ENCODE measurements around the gene RALGPS1. TPM values are rescaled to one million over a fixed set of nuclear protein-coding genes. Genes with fewer than 3 reads are reported as not detected.

The RALGPS1 gene
- total RNA-seq, 1 donor from 2014 or later, result 2.7 TPM

- intact Hi-C loops (cut with micrococcal nuclease), result no loop called here
These were observed 268.5 kb downstream of the RALGPS1 start for GRCh38 chr9:127182901-127183746.

GRCh38 chr9:127183814-127184582 is 269.4 kb downstream of the RALGPS1 start:
- intact Hi-C loops (cut with micrococcal nuclease), result no loop called here

- intact Hi-C loops (cut with micrococcal nuclease), result no loop called here
These were observed 270.1 kb downstream of the RALGPS1 start for GRCh38 chr9:127184641-127185040.

GRCh38 chr9:127185181-127185580 is 270.6 kb downstream of the RALGPS1 start:
- intact Hi-C loops (cut with micrococcal nuclease), result no loop called here

- intact Hi-C loops (cut with micrococcal nuclease), result no loop called here
These were observed 271.6 kb downstream of the RALGPS1 start for GRCh38 chr9:127185931-127186781.

GRCh38 chr9:127186806-127187205 is 272.2 kb downstream of the RALGPS1 start:
- intact Hi-C loops (cut with micrococcal nuclease), result no loop called here

- intact Hi-C loops (cut with micrococcal nuclease), result no loop called here
These were observed 272.8 kb downstream of the RALGPS1 start for GRCh38 chr9:127187231-127187956.

- intact Hi-C loops (cut with micrococcal nuclease), result no loop called here
These were observed 273.8 kb downstream of the RALGPS1 start for GRCh38 chr9:127188396-127188795.

- intact Hi-C loops (cut with micrococcal nuclease), result no loop called here
These were observed 275.0 kb downstream of the RALGPS1 start for GRCh38 chr9:127189628-127190027.

GRCh38 chr9:127192744-127193143 is 278.2 kb downstream of the RALGPS1 start:
- intact Hi-C loops (cut with micrococcal nuclease), result no loop called here

GRCh38 chr9:127193483-127193882 is 278.9 kb downstream of the RALGPS1 start:
- intact Hi-C loops (cut with micrococcal nuclease), result no loop called here

GRCh38 chr9:127194881-127195713 is 280.5 kb downstream of the RALGPS1 start:
- intact Hi-C loops (cut with micrococcal nuclease), result no loop called here

- intact Hi-C loops (cut with micrococcal nuclease), result no loop called here
These were observed 281.6 kb downstream of the RALGPS1 start for GRCh38 chr9:127195976-127196825.

GRCh38 chr9:127196826-127197145 is 282.2 kb downstream of the RALGPS1 start:
- intact Hi-C loops (cut with micrococcal nuclease), result no loop called here

GRCh38 chr9:127197186-127197860 is 282.7 kb downstream of the RALGPS1 start:
- intact Hi-C loops (cut with micrococcal nuclease), result no loop called here

GRCh38 chr9:127197861-127198430 is 283.4 kb downstream of the RALGPS1 start:
- intact Hi-C loops (cut with micrococcal nuclease), result no loop called here

- intact Hi-C loops (cut with micrococcal nuclease), result no loop called here
These were observed 284.0 kb downstream of the RALGPS1 start for GRCh38 chr9:127198587-127198986.
